Left forelimb (tissue), 1 donor: ENCODE results near the gene PDGFA.

Source experiments
- DNase-seq: peaks from one replicate; pipeline ENCODE4 v3.0.0-alpha.2; 2018; ENCODE audit warnings: low spot score

The PDGFA gene

DNA sequence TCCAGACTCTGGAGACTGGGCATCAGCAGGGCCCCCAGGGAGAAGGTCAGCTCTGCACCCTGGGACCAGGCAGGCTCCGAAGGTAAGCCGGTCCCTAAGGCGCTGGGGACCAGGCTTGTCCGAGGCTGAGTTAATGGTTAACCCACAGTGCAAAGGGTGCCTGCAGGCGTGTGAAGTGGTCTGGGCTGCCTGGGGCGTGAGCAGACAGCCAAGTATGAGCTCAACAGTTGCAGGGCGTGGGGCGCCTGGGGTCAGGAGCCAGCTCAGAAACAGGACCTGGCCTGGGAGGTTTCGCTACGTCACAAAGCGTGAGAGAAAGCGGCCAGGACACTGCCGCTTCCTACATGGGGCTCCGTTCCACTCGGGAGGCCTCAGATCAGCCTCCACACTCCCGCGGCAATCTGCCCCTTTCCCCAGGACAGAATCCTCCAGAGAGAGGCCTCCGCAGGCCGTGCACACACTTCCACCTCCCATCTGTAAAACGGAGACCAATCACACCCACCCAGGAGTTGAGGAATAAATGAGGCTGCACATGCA, 16.0 kb downstream of the PDGFA start:
- DNase-seq = no peak

DNA sequence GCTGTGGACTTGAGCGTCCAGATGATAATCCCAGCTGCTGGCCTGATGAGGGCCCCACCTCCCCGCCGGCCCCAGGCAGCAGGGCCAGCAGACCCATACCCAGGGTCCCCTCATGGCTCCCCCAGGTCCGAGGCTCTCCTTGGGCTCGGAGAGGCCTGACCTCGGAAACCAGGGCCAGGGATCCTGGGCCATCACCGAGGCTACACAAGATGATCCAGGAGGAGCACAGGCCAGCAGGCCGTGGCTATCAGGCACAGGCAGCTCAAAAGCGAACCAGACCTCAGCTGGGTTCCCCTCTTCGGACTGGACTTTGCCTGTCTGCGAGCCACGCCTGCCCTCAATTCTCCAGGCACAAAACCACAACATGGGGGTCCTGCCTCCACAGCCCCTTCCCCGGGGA, 17.4 kb downstream of the PDGFA start:
- no peak for DNase-seq

DNA sequence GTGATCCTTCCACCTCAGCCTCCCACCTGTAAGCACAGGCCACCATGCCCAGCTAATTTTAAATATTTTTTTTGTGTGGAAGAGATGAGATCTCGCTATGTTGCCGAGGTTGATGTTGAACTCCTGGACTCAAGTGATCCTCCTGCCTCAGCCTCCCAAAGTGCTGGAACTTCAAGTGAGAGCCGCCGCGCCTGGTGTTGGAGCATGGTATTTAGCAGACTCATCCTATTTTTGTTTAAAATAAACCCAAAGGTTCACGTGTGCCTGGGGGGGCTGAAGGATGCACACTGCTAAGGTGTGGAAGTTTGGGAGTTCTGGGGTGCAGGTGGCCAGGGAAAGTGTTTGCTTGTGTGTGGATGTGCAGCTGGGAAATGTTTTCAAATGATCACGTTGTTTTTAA, 18.1 kb downstream of the PDGFA start:
- no peak for DNase-seq

DNA sequence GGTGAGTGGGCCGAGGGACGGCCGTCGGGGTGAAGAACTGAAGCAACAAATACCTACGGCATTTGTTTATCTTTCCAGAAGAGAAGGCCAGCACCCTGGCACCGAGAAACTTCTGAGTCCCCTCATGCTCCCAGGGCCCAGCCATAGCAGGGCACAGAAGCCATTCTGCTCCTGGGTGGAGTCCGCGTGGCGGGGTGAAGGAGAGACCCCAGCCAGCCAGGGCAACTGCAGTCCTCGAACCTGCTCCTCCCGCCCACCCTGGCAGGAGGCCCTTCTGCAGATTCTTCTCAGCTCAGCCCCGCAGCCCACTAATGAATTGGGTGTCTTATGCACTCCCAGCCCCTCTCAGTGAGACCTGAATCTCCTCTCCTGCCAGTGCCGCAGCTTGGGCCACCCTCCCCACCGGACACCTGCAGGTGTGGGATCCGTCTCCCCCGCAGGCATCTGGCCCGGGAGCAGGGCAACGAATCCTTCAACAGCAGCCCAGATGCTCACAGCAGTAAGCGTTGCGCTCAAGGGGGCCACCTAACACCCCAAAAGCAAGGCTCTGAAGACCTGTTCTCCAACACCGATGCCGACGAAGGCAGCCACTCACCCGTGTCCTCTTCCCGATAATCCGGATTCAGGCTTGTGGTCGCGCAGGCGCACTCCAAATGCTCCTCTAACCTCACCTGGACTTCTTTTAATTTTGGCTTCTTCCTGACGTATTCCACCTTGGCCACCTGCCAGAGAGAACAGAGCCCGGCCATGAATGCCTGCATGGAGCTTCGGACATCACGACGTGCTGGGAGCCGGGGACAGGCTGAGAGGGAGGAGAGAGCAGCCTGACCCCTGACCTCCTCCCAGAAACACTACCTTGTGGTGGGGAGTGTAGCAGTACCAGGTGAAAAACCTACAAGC, 18.9 kb downstream of the PDGFA start:
- DNase-seq = no peak

DNA sequence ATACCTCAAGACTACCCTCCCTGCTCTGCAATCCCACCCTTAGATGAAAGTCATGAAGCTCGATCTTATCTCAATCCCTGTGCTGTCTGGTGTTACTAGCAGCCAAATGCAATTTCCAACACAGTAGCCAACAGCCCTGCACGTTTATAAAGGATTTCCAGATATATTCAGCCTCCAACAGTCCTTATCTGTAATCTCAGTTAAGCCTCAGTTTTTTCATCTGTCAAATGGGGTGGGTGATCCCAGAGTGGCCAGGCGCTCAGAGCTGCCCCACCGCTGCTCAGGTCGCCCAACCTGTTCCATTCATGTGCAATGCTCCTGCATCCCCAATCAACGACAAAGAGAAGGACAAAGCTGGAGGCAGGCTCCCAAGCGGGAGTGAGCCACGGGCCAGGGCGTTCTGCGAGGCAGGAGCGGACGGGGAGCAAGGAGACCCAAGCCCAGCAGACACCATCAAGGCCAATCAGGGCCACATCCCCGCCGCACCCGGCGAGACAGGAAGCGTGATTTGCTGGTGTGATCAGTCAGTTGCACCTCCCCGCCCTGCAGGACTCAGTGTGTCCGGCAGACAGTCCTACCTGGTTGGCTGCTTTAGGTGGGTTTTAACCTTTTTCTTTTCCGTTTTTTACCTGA, 19.7 kb downstream of the PDGFA start:
- DNase-seq = no peak

DNA sequence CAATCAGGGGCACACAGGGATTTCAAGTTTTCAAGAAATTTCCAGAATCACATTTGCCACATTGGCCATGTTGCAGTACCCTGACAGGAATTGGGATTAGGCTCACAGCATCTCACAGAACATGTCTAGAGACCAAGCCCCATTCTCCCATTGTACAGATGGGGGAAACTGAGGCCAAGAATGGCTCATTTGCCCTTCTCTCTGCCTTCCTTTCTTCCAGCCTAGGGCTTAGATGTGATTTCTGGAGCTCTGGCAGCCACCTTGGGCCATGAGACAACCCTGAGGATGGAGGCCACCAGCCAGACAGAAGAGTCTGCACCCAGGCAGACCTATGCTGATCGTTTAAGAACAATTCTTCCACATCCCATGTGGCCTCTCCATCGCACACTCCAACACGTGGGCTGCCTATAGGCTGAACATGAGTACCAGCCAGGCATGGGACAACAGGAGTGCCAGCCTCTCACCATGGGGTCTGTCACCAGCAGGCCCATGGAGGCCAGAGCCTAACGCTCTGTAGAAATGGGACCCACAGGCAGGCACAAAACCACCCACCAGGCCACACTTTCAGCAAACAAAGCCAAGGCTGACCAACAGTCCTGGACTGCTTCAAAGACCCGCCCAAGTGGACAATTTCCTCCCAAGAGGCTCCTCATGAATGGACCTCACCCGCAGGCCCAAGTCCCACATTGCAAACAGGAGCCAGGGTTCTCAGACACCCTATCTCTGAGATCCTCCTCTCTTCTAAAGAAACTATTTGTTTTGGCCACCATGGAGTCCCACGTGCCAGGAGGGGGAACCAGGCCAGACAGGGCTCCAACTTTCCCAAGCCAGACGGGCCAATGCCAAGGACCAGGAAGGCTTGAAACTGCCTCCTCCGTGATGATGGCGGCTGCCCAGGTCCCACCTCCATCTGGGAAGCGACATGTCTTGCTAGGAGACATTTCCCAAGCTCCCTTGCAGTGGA, 20.7 kb downstream of the PDGFA start:
- DNase-seq = no peak

DNA sequence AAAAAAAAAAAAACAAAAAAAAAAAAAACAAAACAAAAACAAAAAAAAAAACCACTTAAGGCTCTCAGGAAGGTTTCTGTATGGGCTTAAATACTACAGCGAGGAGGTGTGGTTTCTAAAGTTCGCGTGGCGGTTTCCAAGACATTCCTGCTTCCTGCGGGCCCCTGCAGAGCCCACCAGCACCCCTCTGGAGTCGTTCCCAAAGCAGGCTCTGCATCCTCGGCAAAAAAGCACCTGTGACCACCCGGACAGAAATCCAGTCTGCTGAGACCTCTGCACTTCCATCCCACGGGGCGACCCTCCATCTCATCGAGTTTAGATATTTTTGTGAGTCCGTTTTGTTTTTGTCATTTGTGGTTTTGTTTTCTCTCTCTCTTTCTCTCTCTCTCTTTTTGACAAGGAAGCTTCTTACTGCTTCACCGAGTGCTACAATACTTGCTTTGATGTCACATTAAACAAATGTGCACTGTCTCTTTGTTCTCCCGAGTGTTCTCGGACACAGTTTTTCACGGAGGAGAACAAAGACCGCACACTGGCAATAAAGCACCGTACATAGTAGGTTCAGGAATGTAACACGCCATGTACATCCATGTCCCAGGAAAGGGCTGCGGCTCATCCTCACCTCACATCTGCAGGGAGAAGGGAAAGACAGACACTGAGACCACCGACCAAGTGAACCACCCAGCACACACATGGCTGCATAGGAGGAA, 21.5 kb downstream of the PDGFA start:
- DNase-seq = no peak

DNA sequence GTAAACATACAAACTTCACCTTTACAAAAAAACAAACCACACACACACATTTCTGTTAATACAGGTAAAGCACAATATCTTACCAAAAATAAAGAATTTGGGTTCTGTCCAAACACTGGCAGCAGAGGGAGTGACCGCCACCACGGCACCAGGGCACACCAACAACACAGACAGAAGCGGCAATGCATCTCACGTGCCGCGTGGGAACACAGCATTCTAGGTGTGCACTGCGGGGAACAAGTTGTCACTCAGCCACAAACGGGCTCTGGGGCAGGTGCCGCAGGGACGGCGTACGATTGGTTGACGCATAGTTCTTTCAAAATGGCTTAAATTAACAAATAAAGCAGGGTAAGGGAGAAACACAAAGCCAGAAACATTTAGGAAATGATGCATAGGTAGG, 22.3 kb downstream of the PDGFA start:
- DNase-seq = no peak

DNA sequence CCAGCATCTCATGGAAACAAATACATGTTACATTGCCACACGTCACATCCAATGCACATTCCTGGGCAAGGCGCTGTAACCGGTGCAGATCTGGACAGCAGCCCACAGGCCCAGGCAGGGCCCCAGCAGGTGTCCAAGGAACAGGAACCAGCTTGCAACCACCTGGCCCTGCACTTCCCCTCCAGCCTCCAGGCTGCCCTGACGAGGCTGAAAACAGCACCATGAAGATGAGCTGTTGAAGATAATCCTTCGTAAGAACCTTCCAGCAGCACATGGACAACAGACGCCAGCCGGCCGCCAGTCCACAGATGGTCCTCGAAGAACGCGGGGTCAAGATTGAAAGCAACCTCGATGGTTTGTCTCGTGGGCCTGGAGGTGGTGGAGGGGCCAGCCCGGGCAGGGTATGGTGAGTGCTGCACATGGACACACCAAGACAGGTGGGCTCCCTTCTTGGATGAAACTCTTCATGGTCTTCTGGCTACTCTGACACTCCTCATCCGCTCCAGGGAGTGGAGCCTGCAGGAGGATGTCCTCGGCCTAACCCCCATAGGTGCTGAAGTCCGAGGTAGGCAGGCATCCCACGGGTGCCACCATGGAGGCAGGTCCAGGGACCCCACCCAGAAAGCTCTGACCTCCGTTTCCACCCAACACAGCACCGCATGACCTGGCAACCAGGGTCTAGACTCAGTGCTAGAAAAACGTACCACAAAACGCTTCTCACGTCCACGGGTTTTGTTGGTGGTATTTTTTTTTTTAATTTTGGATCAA, 22.9 kb downstream of the PDGFA start:
- no peak for DNase-seq

DNA sequence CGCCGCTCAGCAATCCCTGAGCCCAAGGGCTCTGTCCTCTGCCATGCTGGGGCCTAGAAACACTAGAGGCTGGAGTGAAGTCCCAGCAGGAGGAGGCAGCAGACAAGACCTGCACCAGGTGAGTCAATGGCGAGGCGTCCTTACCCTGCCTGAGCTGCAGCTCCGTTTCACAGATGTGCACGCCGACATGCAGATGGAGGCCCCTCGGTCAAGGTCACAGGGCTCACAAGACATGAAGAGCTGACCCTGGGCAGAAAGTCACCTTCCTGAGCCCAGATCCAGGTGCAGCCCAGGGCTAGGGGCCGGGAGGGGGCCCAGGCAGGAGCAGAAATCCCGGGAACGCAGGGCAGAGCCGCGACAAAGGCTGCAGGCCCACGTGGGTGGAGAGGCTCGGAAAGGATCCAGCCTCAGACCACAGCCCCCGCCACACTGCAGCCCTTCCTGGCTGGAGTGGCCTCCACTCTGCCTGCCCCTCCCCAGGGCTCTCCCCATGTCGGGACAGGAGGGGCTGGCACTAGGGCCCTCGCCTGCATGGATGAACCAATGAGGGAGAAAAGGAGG, 23.8 kb downstream of the PDGFA start:
- no peak for DNase-seq

DNA sequence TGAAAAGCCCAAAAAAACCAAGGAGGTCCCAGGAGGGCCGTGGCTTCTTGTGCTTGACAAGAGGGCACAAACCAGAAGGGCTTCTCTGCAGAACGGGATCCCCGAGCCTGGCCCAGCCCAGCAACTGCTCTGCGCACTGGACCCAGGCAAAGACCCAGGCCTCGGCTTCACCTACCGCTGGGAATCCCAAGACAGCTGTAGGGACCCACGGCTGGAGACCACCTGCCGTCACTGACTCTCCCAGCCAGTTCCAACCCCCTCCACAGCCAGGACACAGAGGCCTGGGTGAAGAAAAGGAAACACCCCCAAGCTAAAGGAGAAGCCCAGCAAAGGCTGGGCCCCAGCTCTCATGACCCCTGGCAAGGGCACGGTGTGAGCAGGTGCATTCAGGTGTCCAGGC, 24.3 kb downstream of the PDGFA start:
- DNase-seq = no peak

DNA sequence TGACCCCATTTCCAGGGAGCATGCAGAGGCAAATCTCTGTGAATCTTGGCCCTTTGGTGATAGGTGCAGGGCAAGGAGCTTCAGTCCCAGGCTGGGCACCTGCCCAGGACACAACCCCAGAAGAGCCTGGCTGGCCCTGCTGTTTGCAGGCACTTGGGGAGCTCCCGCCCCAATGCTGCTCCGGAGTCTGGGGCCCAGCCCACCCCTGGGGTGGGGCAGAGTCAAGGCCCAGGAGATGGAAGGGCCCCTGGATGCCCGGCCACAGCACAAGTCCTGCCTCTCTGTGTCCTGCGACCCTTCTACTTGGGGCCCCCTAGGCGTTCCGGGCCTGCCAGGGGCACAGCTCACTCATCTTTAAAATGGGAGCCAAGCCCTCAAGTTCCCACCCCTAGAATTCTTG, 24.7 kb downstream of the PDGFA start:
- DNase-seq = no peak

DNA sequence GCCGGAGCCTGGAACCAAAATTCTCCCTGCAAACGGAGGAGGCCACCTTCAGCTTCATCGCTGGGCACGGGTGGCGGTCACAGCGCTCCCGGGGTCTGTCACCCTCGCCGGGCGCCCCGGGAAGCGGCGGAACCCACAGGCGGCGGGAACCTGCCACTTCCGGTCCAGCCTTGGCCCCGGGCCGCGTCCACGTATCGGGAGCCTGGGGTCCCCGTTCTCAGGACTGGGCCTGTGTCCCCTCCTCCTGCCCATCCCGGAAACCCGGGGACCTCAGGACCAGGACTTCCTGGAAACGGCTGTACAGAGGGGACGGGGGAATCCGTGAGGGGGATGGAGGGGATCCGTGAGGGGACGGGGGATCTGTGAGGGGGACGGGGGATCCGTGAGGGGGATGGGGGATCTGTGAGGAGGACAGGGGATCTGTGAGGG, 25.4 kb downstream of the PDGFA start:
- DNase-seq = no peak

DNA sequence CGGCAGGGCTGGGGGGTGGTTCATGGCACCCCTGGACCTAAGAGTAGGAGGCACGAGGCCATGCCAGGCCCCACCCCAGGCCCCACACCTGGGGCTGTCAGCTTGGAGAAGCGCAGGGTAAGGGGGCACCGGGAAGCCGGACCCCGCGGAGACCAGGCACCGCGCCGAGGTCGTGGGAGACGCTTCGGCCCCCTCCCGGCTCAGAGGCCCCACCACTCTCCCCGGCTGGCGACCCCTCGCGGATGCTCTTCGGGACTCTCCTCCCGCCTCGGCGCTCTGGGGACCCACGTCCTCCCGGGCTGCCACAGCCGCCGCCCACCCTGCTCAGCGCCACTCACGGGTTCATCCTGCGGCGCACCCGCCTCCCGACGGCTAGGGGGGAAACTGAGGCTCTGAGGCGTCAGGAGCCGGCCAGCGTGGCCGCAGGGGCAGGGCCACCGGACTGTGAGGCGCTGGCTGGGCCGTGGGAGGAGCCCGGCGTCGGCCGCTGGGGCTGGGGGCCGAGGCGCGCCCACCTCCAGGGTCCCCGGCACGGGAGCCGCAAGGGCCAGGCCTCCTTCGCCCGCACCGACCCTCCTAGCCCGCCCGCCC, 25.9 kb downstream of the PDGFA start:
- DNase-seq = no peak

DNA sequence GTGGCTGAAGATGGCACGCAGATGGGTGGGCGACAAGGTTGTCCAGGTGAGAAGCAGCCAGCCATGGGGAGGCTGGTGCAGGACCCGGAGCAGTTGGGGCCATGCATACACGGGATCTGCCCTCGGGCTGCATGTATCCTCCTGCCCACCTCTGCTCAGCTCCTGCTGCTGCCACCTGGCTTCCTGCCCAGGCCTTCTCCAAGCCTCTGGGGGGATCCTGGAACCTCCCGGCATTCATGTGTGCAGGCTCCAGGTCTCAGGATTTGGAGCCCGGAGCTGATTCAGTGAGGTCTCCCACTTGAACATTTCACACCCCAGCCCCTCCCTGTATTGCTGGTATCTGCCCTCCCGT, 27.0 kb downstream of the PDGFA start:
- DNase-seq = no peak

DNA sequence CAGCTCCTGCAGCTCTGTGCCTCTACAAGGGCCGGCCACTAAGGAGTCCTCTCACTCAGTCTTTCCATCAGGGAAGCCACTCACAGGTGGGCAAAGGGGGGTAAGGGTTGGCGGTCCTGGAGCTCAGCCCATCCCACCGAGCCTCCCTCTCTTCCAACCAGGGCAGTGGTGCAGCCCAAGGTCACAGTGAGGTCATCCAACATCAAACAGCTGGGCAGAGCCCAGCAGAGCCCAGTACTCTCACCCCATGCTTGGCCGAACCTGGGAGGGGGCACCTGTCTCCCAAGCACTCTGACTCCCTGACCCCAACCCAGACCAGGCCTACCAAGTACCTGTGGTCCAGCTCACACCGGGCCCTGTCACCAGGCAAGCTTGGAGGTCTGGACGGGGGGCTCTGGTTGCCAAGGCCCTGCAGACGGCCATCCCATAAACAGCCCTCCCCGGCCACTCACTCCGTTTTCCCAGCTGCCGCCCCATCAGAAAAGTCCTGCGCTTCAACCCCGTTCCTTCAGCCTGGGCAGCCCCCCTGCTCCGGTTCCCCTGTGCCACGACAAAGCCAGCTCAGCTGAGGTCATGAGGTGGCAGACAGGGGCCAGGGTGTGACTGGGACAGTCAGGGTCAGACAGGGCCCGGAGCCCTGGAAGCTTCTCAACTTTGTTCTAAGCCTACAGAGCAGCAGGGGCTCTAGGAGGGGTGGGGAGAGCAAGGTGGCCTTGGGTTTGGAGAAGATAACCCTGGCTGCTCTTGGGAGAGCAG, 27.5 kb downstream of the PDGFA start:
- no peak for DNase-seq

DNA sequence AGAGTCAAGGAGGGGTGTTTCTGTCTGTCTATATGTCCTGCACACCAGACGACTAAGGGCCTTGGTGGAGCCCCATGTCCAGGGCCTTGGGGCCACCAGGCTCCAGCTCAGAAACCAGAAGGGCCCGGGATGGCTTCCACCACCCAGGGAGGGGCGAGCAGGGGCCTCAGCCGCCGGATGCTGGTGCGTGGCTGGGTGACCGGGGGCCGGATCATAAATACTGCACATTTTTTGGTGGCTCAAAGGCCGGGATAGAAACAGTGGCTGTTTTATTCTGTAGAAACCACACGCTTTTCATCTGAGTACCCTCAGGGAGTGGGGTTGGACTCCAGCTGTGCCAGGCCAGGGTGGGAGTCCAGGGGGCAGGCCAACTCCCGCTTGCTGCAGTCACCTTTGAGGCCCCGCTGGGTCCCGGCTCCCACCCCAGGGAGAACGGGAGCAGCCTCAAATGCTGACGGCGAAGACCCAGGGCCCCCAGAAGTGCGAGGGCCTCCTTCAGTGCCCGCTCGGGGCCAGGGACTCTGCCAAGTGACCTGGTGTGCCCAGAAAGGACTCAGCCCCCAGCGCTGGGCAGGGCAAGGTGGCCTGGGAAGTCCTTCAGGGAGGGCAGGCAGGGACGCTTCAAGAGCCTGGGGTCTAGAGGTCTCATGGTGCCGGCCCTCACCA, 28.2 kb downstream of the PDGFA start:
- no peak for DNase-seq

DNA sequence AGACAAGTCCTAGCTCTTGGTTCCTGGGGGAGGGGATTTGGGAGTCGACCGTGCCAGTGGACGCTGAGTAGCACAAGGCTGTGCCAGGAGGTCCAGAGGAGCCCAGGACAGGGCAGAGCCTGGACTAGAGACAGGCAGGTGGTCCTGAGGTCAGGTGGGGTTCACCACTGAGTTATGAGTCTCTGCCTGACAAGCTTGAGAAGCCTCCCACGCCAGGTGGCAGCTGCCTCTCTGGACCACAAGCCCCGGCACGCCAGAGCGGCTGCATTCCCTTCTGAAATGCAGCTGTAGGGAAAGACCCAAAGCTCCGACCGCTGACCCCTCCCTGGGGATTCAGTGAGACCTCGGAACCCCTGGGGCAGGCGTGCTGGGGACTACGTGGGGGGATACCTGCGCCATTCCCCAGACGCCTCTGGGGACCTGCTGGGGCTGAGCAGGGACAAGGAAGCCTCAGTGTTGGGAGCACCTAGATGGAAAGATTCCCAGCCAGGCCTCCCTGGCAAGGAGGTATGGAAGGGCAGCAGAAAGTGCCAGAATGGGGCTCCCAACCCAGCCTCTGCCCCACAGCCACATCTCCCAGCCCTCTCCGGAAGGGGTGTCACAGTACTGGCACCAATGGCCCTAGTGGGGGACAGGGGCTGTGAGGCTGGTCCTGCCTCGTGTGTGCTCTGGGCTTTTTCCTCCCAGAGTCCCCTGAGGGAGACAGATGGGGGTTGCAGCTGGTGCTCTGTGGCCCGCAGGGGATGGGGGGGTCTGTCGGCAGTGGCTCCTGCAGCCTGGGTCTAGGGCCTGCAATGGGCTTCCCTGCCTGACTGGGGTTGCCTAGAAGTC, 29.0 kb downstream of the PDGFA start:
- no peak for DNase-seq
